Activated CD4-positive, alpha-beta memory T cell treated with anti-CD3 and anti-CD28 coated beads for 36 hours (primary cell): ENCODE results near the gene NGFR. TPM values are rescaled to one million over a fixed set of nuclear protein-coding genes. Genes with fewer than 3 reads are reported as not detected.
A peak's percentile ranks its signal among the peaks of the same experiment; 100 is the strongest.

Source experiments
- CTCF ChIA-PET: fragments of 350-600 bp; sonication (Branson Sonifier 250); formaldehyde crosslinking; loops from one replicate; lab custom pipeline; 2021; ENCODE audit warnings: antibody characterized with exemption, inconsistent platforms; lab: Charles Lee
- POLR2A ChIA-PET: fragments of 350-600 bp; sonication (Branson Sonifier 250); formaldehyde crosslinking; loops from one replicate; lab custom pipeline; 2021; ENCODE audit warnings: antibody characterized with exemption; lab: Charles Lee
- DNase-seq: peaks from one replicate; pipeline ENCODE4 v3.0.0-alpha.2; 2020
- H3K27ac Mint-ChIP-seq: one replicate; pipeline ENCODE4 v1.8.0; 2021; ENCODE audit warnings: mixed read lengths
- H3K27me3 Mint-ChIP-seq: one replicate; pipeline ENCODE4 v1.8.0; 2021; ENCODE audit warnings: mixed read lengths
- H3K36me3 Mint-ChIP-seq: one replicate; pipeline ENCODE4 v1.8.0; 2021; ENCODE audit warnings: mixed read lengths
- H3K4me1 Mint-ChIP-seq: one replicate; pipeline ENCODE4 v1.8.0; 2021; ENCODE audit warnings: low read depth, mixed read lengths
- H3K4me3 Mint-ChIP-seq: one replicate; pipeline ENCODE4 v1.8.0; 2021; ENCODE audit warnings: mild to moderate bottlenecking, mixed read lengths
- H3K9me3 Mint-ChIP-seq: one replicate; pipeline ENCODE4 v1.8.0; 2021; ENCODE audit warnings: mixed read lengths
- intact Hi-C: fragments of 100-400 bp; cut with micrococcal nuclease; formaldehyde crosslinking; loops from one replicate; pipeline ENCODE4 v1.15.1; 2023
- total RNA-seq, 2 experiments: library from RNA; stranded (reverse); gene quantifications; one replicate each; pipeline ENCODE4 v1.2.3, GENCODE V29; 2021

NGFR gene
- total RNA-seq, 2 experiments from 2014 or later = 0.17 to 0.21 TPM

DNA sequence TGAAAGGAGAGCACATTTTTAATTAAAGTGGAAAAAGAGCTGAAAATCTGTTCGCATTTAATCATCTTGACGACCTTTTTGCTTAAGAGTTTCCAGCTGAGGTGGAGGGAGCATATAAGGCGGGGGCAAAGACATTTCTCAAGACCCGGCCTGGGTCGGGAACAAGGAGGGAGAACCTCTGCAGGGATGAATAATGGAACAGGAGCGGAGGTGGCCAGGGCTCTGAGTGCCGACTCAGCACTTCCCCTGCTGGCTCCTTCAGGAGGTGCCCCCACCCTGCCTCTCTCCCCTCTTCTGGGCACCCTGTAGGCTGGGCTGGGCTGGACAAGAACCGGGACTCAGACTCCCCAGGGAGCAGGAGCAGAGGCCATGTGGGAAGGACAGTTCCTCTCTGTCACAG is 7.9 kb upstream of the NGFR start:
- ChIA-PET POLR2A (no interaction called here), CTCF (no interaction called here)
- no peak overlapping the region for H3K4me3 Mint-ChIP-seq
- intact Hi-C loops = no loop called here
- H3K27me3 Mint-ChIP-seq = peaks cover 27% of the 10 kb centered on the region
- DNase-seq = no peak
- H3K4me1 Mint-ChIP-seq = no peaks in the 10 kb centered on the region
- no peak overlapping the region for H3K27ac Mint-ChIP-seq
- H3K36me3 Mint-ChIP-seq = no peaks in the 10 kb centered on the region
- no peaks in the 10 kb centered on the region for H3K9me3 Mint-ChIP-seq

GRCh38 chr17:49488612-49489011 is 6.5 kb upstream of the NGFR start:
- Mint-ChIP-seq H3K36me3 (no peaks in the 10 kb centered on the region), H3K9me3 (no peaks in the 10 kb centered on the region), H3K27ac (no peak overlapping the region), H3K4me3 (no peak overlapping the region), H3K27me3 (peaks cover 25% of the 10 kb centered on the region), H3K4me1 (no peaks in the 10 kb centered on the region)
- intact Hi-C loops = no loop called here
- DNase-seq = no peak
- CTCF ChIA-PET = interaction anchor here (1.0 kb wide), 2 partner anchors 68 kb away, joined by 3 to 4 read pairs; no protein-coding TSS in a partner anchor
- POLR2A ChIA-PET = no interaction called here

DNA sequence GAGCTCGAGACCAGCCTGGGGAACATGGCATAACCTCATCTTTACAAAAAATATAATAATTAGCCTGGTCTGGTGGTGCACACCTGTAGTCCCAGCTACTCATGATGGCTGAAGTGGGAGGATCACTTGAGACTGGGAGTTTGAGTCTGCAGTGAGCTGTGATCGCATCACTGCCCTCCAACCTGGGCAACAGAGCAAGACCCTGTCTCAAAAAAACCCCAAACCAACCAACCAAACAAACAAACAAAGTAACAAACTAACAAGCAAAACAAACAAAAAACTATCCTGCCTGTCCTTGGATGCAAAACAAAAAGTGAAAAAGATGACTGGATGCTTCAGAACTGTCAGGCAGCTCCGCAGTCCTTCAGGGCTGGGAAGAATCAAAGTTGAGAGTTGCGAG is 5.7 kb upstream of the NGFR start:
- intact Hi-C loops = no loop called here
- ChIA-PET CTCF (interaction anchor here (1.0 kb wide), 1 partner anchor 67 kb away, joined by 3 read pairs; no protein-coding TSS in a partner anchor), POLR2A (no interaction called here)
- no peak for DNase-seq
- H3K4me1 Mint-ChIP-seq = no peaks in the 10 kb centered on the region
- no peak overlapping the region for H3K4me3 Mint-ChIP-seq
- no peak overlapping the region for H3K27ac Mint-ChIP-seq
- H3K36me3 Mint-ChIP-seq = no peaks in the 10 kb centered on the region
- peaks cover 25% of the 10 kb centered on the region for H3K27me3 Mint-ChIP-seq
- no peaks in the 10 kb centered on the region for H3K9me3 Mint-ChIP-seq

DNA sequence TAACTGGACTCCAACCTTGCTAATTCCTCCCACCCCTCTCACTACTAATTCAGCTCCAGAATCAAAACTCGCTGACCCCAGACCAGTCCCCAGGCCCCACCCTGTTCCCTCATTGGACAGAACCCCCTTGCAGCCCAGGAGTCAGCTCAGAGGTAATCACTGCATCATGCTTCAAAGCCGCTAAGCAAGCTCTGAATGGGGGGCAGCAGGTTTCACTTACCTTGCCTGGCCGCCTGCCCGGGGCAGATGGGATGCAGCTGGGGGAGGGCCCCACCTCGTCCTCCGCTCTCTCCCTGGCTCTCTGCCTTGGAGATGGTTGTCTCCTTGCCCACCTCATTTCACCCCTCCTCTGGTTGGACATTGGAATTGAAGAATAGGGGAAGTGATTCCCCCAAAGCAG is 4.8 kb upstream of the NGFR start:
- DNase-seq = no peak
- intact Hi-C loops = no loop called here
- H3K4me1 Mint-ChIP-seq = peaks cover 2% of the 10 kb centered on the region
- ChIA-PET POLR2A (no interaction called here), CTCF (interaction anchor here (1.5 kb wide), 2 partner anchors 33 to 67 kb away, joined by 4 to 9 read pairs; no protein-coding TSS in a partner anchor)
- peaks cover 18% of the 10 kb centered on the region for H3K27me3 Mint-ChIP-seq
- H3K27ac Mint-ChIP-seq = no peak overlapping the region
- H3K4me3 Mint-ChIP-seq = no peak overlapping the region
- H3K9me3 Mint-ChIP-seq = no peaks in the 10 kb centered on the region
- H3K36me3 Mint-ChIP-seq = no peaks in the 10 kb centered on the region

- ChIA-PET POLR2A (no interaction called here), CTCF (interaction anchor here (1.5 kb wide), 2 partner anchors 32 to 66 kb away, joined by 4 to 9 read pairs; no protein-coding TSS in a partner anchor)
- H3K27ac Mint-ChIP-seq = no peak overlapping the region
- no peaks in the 10 kb centered on the region for H3K36me3 Mint-ChIP-seq
- H3K4me1 Mint-ChIP-seq = peaks cover 9% of the 10 kb centered on the region
- DNase-seq = no peak
- H3K27me3 Mint-ChIP-seq = peaks cover 21% of the 10 kb centered on the region
- intact Hi-C loops = no loop called here
- H3K9me3 Mint-ChIP-seq = no peaks in the 10 kb centered on the region
- H3K4me3 Mint-ChIP-seq = no peak overlapping the region
These were observed 3.8 kb upstream of the NGFR start for GRCh38 chr17:49491192-49491769.

DNA sequence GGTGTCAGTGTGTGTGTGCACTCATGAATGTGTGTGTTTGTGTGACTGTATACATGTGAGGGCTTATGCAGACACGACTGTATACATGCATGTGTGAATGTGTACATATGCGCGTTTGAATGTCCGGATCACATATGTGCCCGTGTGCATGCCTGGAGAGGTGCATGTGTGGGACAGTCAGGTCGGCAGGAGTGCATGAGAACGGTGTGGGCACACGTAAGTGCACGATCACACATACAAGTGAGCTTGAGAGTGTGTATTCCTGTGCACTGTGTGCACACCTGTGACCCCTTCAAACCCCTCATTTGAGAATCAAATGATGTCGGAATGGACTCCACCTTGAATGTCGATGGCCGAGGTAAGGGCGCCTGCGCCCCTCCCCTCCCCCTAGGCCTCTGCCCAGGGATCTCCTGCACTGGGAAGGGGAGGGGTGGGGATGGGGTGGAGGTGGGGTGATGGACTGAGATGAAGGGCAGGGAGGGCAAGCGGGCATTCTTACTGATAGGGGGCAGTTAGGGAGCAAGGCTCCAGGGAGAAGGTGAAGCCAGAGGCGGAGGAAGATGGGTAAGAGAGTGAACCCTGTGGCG is 601 bp upstream of the NGFR start:
- CTCF ChIA-PET = interaction anchor here (0.6 to 6.2 kb wide), 5 partner anchors 10 to 263 kb away, joined by 3 to 71 read pairs (median 4); no protein-coding TSS in a partner anchor
- H3K27me3 Mint-ChIP-seq = peaks cover 38% of the 10 kb centered on the region
- POLR2A ChIA-PET = interaction anchor here (0.5 kb wide), 1 partner anchor 1770 kb away, joined by 3 read pairs; no protein-coding TSS in a partner anchor
- no peaks in the 10 kb centered on the region for H3K9me3 Mint-ChIP-seq
- H3K4me3 Mint-ChIP-seq = peak overlapping the region; percentile 67
- intact Hi-C loops = no loop called here
- H3K36me3 Mint-ChIP-seq = no peaks in the 10 kb centered on the region
- H3K27ac Mint-ChIP-seq = no peak overlapping the region
- no peak for DNase-seq
- peaks cover 22% of the 10 kb centered on the region for H3K4me1 Mint-ChIP-seq

DNA sequence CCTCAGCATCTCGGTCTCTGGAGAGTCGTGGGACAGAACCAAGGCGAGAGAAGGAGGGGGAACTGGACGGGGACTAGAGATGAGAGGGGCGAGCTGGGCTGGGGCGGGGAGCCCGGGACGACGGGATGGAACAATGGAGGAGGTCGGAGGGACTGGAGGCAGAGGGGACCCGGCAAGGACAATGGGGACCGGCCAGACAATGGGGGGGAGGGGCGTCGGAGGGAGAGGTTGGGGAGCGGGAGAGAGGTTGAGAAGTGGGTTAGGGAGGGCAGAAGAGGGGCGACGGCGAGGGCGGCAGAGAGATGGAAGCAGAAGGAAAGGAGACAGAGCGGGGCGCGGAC is 719 bp downstream of the NGFR start:
- CTCF ChIA-PET = interaction anchor here (0.6 to 6.2 kb wide), 22 partner anchors 9 to 501 kb away, joined by 3 to 71 read pairs (median 4); partner anchors contain the start of gene PHB1

DNA sequence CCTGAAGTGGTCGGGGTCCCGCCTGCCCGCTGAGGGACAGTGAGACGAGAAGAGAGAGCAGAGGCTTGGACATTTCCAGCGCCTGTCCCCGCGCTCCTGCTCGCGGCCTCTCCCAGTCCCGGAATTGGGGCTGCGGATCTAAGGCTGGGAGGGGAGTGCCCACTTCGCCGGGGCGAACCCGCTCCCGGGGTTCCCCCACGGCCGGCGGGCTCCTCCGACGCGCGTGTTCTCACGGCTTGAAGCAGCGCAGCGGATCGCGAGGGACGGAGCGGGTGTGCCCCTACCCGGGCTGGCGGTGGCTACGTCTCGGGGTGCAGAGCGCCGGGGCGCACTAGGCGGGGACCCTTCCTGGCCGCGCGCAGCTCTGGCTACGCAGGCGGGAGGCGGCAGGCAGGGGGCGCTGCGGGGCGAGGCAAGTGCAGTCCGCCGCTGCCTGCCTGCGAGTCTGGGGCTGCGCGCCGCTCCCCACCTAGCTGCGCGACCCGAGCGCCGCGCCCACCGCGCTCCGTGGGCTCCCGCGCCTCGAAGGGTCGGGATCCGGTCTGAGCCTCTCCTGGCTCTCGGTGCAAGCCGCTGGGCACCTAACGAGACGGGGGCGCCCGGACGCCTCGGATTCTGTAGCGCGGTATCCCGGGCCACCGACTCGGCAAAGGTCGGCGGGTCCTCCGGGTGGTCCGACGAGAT is 1.2 kb downstream of the NGFR start:
- ChIA-PET POLR2A (no interaction called here), CTCF (interaction anchor here (0.6 to 6.2 kb wide), 26 partner anchors 9 to 500 kb away, joined by 3 to 71 read pairs (median 4); partner anchors contain the start of gene PHB1)
- Mint-ChIP-seq H3K9me3 (no peaks in the 10 kb centered on the region), H3K4me1 (peaks cover 22% of the 10 kb centered on the region), H3K27me3 (peaks cover 47% of the 10 kb centered on the region), H3K36me3 (no peaks in the 10 kb centered on the region), H3K27ac (no peak overlapping the region), H3K4me3 (peak overlapping the region; percentile 65)
- DNase-seq = peak; percentile 84
- intact Hi-C loops = loop anchor here (2.0 kb wide), 1 partner anchor 60 kb away; no protein-coding TSS in a partner anchor

More for the DNA sequence above, 719 bp downstream of the NGFR start:
- peaks cover 43% of the 10 kb centered on the region for H3K27me3 Mint-ChIP-seq
- peak; percentile 12 for DNase-seq
- H3K9me3 Mint-ChIP-seq = no peaks in the 10 kb centered on the region
- H3K36me3 Mint-ChIP-seq = no peaks in the 10 kb centered on the region
- POLR2A ChIA-PET = no interaction called here
- H3K4me1 Mint-ChIP-seq = peaks cover 22% of the 10 kb centered on the region
- intact Hi-C loops = loop anchor here (2.0 kb wide), 1 partner anchor 61 kb away; no protein-coding TSS in a partner anchor
- H3K27ac Mint-ChIP-seq = no peak overlapping the region
- peak overlapping the region; percentile 65 for H3K4me3 Mint-ChIP-seq

- Mint-ChIP-seq H3K9me3 (no peaks in the 10 kb centered on the region), H3K4me3 (peak overlapping the region; percentile 41), H3K27me3 (peaks cover 48% of the 10 kb centered on the region), H3K27ac (no peak overlapping the region), H3K4me1 (peaks cover 22% of the 10 kb centered on the region), H3K36me3 (no peaks in the 10 kb centered on the region)
- DNase-seq = no peak
- CTCF ChIA-PET = interaction anchor here (0.8 to 6.2 kb wide), 17 partner anchors 8 to 500 kb away, joined by 3 to 71 read pairs (median 4); partner anchors contain the start of gene PHB1
- POLR2A ChIA-PET = no interaction called here
- intact Hi-C loops = loop anchor here (2.0 kb wide), 1 partner anchor 60 kb away; no protein-coding TSS in a partner anchor
These were observed 1.7 kb downstream of the NGFR start for GRCh38 chr17:49496867-49497147.

DNA sequence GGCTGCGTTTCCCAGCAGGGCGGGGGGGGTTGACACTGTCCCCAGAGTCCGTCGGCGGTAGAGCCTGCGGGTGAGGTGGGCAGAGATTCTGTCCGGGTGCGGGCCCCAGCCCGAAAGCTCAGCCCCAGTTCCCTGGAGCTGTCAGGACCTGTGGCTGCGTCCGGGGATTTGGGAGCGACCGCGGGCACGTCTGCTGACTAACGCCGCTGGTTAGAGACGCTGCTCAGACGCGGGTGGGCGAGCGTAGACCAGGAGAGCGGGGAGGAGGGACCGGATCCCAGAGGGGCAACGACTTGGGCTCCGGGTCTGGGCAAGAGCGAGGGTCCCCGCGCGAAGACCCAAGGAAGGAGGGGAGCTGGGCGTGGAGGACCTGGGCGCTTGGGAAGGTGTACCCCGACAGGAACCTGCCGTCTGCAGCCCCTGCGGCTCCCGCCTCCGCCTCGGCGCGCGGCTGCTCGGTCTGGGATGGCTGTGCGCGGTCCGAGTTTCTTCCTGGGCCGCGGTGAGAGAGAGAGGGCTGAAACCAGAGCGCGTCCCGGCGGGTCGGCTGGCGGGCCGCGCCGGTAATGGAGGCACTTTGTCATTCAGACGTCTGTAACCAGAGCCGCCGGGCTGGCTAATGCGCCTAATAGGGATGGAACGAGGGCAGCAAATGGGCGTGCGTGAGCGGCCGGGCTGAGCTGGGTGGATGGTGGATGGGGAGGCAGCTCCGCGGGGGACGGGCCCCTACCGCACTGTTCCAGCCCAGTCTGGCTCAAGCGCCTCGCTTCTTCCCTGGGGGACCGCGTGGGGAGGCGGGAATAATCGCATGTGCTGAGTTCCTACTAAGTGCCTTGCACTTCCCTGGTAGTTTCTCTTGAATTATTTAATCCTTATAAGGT is 2.3 kb downstream of the NGFR start:
- no peaks in the 10 kb centered on the region for H3K9me3 Mint-ChIP-seq
- no peak overlapping the region for H3K27ac Mint-ChIP-seq
- ChIA-PET POLR2A (no interaction called here), CTCF (interaction anchor here (0.6 to 6.2 kb wide), 16 partner anchors 7 to 500 kb away, joined by 3 to 71 read pairs (median 4); partner anchors contain the start of gene PHB1)
- peaks cover 51% of the 10 kb centered on the region for H3K27me3 Mint-ChIP-seq
- intact Hi-C loops = loop anchor here (2.0 kb wide), 1 partner anchor 59 kb away; no protein-coding TSS in a partner anchor
- H3K36me3 Mint-ChIP-seq = no peaks in the 10 kb centered on the region
- DNase-seq = peak; percentile 34
- peak overlapping the region; percentile 51 for H3K4me3 Mint-ChIP-seq
- peaks cover 22% of the 10 kb centered on the region for H3K4me1 Mint-ChIP-seq

DNA sequence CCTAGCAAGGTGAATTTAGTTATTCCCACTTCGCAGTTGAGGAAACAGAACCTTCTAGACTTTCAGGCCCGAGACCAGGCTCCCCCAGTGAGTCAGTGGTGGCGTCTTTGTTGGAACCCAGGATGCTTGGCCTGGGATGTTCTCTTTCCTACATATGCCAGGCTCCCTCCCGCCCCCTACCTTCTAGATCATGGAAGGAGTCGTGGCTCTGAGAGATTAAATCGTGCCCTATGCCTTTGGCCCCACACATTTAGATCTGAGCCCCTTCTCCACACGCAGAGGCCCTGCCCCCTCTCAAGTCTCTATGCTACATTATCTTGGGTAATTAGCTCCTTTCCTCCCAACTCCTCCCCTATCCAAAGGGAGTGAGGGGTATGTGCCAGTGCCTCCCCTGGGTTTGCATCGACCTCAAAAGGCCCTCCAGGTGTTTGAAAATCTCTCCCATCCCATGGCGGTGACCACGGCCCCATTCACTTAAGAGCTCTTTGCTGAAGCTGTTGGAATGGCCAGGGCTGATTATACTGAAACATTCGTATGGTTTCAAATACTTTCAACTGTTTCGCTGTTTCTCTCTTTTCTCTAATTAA is 3.0 kb downstream of the NGFR start:
- CTCF ChIA-PET = interaction anchor here (0.6 to 6.2 kb wide), 6 partner anchors 10 to 222 kb away, joined by 3 to 71 read pairs (median 6); partner anchors contain the start of gene PHB1
- Mint-ChIP-seq H3K27me3 (peaks cover 57% of the 10 kb centered on the region), H3K27ac (no peak overlapping the region), H3K4me1 (peaks cover 22% of the 10 kb centered on the region), H3K4me3 (no peak overlapping the region), H3K36me3 (no peaks in the 10 kb centered on the region), H3K9me3 (no peaks in the 10 kb centered on the region)
- no peak for DNase-seq
- intact Hi-C loops = no loop called here
- POLR2A ChIA-PET = no interaction called here
